Keratinocyte (primary cell): ENCODE results near the gene KRT84.

Experiments used
- CTCF ChIP-seq, 3 experiments: IDR thresholded peaks in 1 of 3; conservative IDR thresholded peaks in 1 of 3; optimal IDR thresholded peaks in 1 of 3; 2 replicates in 2 of 3; 3 replicates in 1 of 3; pipeline versions ENCODE3 to v1.5.1; 2011; ENCODE audit warnings: low read length in 3 of 3, mild to moderate bottlenecking in 3 of 3, moderate library complexity in 2 of 3, control low read depth in 1 of 3, inconsistent platforms in 1 of 3; ENCODE audit not compliant: insufficient read depth in 2 of 3; ENCODE audit errors: extremely low read depth in 1 of 3
- EZH2 ChIP-seq: IDR thresholded peaks from one replicate; pipeline ENCODE4 v1.6.1; 2012; ENCODE audit warnings: inconsistent platforms, mild to moderate bottlenecking, low read length, moderate library complexity

GRCh38 chr12:52356762-52357580, 28.5 kb downstream of the KRT84 start:
- TF ChIP-seq CTCF (optimal IDR thresholded peaks at IDR 0.05 in 1 of 3, IDR thresholded peaks at IDR 0.05 in 1 of 3, conservative IDR thresholded peaks at IDR 0.05 in 1 of 3; ENCODE audit: extremely low read depth in 1 of 3, insufficient read depth in 2 of 3, low read length in 3 of 3) (no peak), EZH2 (no peak)
